ENCODE results near the gene TEX14.

DNA sequence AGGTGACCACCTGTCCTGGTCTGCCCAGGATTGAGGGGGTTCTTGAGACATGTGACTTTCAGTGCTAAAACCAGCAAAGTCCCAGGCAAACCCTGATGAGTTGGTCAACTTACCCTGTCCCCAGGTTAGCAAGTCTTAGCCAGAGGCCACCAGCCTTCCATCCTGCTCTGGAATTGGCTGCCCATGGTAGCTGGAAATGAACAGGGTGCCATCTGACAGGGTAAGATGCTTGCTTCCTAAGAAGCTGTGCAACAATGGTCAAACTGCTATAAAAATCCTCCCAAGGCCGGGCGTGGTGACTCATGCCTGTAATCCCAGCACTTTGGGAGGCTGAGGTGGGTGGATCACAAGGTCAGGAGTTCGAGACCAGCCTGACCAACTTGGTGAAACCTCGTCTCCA is 154.6 kb downstream of the TEX14 start:
- TF ChIP-seq CTCF (optimal IDR thresholded peaks at IDR 0.05 in 1 of 3, IDR thresholded peaks at IDR 0.05 in 1 of 3, conservative IDR thresholded peaks at IDR 0.05 in 1 of 3; ENCODE audit: extremely low read depth in 1 of 3, insufficient read depth in 2 of 3, low read length in 3 of 3) (no peak), EZH2 (IDR thresholded peaks at IDR 0.05; ENCODE audit: low read length) (no peak)

Measured in keratinocyte (primary cell).